ENCODE measurements around the gene GPC5.
A peak's percentile ranks its signal among the peaks of the same experiment; 100 is the strongest.
"Not testable (repeated sequence)": the region's sequence is repeated elsewhere in the genome, so short reads cannot be mapped to it uniquely, and the experiment has no call there.

Gene GPC5

DNA sequence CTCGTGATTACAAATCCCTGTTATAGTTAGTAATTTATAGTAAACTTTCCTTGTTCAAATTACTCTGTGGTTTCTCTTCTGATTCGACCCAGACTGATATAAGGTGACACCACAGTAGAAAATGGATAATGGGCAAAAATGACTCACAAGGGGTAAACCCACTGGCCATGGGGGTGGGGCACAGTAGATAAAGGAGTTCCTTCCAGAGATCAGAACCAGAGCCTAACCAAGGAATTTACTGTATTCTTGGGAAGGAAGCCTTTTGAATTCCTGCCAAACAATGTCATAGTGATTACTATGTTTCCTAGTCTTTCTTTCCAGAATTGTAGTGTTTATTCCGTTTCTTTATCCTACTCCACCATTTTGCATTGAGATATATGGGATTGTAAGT, 29.0 kb upstream of the GPC5 start:
- DNase-seq, result peak in 1 of 2 experiments; percentile 53

- no peak for DNase-seq
Observed at GRCh38 chr13:91370501-91370900, 27.9 kb upstream of the GPC5 start.

GRCh38 chr13:91372911-91373310, 25.5 kb upstream of the GPC5 start:
- DNase-seq, result no peak

GRCh38 chr13:91375116-91375729, 23.2 kb upstream of the GPC5 start:
- no peak for DNase-seq

DNA sequence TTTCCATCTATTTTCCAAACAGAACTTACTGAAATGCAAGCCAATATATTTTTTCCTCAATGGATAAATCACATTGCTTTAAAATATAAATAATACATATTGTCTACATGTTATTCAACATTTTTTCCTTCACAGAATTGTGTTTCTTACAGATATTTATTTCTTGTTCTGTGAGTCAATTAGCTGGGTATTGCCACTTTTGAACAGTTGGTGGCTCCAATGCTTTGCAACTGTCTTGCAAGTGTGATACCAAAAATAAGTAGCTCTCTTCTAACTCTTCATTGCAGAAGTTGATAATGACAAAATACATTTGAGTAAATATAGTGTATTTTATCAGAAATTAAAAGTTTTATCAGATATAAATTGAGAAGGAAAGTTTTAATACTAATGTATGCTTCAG, 17.1 kb upstream of the GPC5 start:
- DNase-seq, result no peak

DNA sequence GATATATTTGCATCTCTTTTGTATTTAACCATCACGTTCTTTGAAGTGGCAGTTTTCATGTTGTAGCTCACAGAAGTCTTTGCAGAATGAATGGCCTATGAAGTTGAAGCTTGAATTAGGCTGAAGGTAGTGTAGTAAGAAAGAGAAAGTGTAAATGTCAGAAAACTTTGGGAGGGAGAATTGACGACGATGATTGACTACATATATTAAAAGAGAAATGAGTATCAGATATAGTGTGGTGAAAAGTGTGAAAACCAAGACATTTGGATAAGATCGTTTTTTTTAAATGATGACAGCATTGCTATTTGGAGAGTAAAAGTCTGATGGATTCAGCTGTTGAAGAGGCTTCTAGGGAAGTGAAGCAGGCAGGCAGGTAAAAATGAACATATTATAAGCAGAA, 14.6 kb upstream of the GPC5 start:
- DNase-seq, result no peak

DNA sequence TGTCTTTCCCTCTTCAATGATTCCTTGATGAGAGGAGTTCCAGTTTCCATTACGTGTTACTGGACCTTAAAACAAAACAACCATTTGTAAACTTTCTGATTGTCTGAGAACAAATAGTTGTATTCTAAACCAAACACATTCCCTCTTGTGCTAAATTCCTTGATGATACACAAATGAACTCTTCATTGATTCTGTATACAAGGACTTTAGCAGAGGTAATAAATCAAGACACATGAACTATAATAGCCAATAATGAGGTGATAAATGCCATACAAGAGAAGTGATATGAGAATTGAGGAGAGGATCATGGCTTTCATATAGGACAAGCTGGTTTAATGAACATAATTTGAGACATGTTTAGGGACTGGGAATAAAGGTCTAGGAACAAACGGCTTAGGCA, 13.5 kb upstream of the GPC5 start:
- DNase-seq, result no peak

DNA sequence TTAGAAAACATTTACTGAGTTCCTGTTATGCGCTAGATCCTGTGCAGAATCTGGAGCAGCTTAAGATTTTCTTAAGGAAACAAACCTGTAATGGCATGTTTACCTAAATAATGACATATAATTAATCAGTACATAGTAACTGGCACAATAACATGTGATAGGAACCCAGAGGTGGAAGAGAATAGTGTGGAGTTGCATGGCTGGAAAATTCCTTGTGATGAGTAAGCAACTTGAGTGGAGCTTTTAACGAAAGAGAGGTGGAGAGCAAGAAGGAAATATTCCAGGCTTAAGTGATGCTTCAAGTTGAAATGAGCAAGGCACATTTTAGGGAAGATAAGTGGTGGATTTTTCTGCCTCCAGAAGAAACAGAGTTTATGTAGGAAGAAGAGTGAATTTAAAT, 9.2 kb upstream of the GPC5 start:
- DNase-seq, result no peak

DNA sequence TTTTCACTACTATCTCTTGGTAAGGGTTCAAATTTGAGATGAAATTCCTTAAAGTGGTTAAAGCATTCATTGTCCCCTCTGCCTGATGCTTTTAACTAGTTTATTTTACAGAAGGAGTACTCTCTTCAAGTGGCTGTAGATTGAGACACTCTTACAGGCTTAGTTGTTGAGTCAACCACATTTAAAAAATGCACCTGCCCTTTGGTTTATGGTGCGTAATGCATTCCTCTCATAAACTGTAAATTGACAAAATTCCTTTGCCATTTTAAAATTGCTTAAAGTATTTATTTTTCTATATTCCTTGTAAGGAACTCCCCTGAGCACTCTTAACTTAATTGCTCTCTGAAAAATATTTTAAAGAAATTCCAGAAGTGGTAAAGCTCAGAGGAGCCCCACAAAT, 826 bp upstream of the GPC5 start:
- DNase-seq, result no peak

DNA sequence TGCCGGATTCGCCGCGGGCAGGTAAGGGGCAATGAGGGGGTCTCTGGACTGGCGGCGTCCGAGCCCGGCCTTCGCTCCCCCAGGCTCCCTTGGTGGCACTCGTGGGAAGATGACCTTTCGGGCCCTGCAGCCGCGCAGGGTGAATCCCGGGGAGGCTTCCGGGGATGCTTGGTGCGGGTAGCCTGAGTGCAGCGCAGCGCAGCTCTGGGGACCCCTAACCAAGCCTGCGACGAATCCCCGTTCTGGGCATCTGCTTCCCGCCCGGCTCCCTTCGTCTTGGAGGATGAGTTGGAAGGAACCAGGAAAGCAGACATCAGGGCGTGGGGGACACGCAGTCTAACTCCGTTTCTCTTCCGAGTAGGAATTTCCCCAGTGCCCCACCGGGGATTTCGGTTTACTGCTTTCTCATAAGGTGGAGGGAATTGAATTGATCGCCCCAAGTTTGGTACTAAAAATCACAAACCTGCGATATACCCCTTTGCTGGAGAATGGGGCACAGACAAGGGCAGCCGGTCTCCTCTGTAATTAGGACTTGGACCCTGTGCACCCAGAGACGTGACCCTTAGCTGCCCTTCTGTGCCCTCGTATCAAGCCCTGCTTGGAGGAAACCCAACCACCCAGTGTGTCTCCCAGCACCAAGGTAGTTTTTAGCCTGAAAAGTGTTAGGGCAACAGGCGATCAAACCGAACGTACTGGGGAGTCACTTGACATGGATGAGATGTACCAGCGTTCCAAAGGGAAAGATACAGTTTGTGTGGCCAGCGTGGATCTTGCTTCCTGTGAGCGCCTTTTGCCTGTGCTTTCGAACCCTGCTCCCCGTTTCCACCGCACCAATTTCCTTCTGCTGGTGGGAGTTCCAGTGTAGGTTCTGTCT, 1.0 kb downstream of the GPC5 start:
- DNase-seq, result peak in 1 of 2 experiments; percentile 5

- DNase-seq, result no peak
Observed at GRCh38 chr13:91400063-91400399, 1.6 kb downstream of the GPC5 start.

DNA sequence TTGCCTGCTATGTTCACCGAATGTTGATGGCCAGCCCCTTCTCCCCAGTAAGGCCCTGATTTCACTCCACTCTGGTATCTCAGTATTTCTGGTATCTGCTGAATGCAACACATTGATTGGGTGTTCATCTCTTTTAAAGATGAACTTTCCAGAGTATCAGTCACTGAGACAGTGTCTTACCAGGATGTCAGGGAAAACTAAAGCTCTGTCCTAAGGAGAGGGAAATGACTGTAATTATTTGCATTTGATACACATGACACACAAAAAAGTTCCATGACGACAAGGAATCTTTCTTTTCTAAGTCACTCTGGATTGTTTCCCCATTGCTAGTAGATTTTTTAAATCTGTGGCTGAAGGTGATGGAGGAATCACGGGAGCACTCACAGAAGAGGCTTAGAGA, 2.2 kb downstream of the GPC5 start:
- DNase-seq, result no peak

DNA sequence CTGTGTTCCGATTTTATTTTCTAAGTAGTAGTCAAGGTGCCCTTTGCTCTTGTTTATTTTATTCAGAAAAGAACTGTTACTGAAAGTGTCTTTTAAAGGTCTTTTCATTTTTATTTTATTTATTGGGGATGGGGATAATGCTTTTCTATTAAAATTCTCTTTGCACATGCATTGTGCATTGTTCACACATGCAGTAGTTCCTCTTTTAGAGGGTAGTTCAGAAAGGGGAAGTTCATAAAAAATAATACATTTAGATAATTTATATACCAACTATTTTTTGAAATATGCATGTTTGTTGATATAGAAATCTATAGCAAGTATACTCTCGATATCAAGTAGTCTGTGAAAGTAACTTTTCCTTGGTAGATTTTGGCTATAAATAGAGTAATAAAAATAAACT, 3.5 kb downstream of the GPC5 start:
- DNase-seq, result no peak

DNA sequence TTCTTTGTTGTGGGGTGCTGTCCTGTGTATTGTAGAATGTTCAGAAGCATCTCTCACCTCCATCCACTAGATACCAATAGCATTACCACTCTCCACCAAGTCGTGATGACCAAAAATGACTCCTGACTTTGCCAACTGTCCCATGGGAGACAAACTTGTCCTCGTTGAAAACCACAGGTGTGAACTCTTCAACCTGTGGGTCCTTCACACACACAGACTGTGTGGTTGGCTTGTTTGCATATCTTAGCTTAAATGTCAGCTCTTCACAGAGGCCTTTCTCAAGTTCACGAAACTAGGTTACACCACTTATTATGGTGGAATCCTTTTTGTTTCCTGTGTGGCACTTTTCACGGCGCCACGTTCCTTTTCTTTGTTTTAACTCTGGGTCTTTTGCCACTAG, 6.8 kb downstream of the GPC5 start:
- no peak for DNase-seq

GRCh38 chr13:91406619-91407018, 8.2 kb downstream of the GPC5 start:
- peak in 1 of 2 experiments; percentile 11 for DNase-seq

DNA sequence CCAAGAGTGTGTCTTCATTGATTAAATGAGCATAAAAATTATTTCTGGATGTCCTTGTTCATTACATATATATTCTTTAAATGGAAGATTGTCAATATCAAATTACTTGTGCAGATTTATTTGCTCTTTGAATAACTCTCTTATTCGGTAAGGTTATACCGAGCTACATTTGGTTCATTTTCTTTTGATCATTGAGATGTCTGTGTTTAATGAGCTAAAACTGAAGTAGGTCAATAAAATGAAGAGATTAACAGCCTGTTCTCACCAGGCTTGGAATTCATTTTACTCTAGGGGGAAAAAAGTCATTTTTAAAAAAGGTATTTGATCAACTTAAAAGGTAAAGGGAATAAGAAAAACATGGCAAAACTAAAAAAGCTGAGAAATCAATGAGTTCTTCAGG, 10.6 kb downstream of the GPC5 start:
- DNase-seq, result no peak

DNA sequence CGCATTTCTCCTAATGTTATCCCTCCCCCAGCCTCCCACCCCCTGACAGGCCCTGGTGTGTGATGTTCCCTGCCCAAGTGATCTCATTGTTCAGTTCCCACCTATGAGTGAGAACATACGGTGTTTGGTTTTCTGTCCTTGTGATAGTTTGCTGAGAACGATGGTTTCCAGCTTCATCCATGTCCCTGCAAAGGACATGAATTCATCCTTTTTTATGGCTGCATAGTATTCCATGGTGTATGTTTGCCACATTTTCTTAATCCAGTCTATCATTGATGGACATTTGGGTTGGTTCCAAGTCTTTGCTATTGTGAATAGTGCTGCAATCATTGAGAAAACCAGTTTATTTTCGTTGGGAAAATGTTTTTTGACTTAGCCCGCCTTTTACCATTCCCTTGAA, 18.2 kb downstream of the GPC5 start:
- DNase-seq, result not testable (repeated sequence)

DNA sequence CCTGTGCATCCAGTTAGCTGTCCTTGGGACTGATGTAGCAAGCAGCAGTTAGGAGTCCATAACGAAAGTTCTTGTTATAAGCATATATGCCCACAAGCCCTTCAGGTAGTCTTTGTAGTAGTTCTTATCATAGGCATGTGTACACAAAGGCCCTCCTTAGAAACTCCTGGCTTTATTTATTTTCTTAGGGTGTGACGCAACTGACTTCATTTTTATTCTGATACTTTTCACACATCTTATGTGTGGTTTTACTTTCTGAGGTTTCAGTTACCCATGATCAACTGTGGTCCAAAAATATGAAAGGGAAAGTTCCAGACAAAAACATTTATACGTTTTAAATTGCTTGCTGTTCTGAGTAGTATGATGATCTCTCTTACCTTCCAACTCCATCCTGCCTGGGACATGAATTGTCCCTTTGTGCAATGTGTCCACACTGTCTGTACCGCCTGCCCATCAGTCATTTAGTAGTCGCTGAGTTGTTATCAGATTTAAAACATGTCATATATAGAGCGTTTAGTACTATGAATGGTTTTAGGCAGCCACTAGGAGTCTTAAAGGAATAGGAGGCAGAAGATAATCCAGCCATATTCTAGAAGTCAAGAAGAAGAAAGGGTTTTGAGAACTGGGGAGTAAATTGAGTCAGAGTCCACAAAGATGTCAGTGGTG, 19.4 kb downstream of the GPC5 start:
- no peak for DNase-seq

- DNase-seq, result no peak
Observed at GRCh38 chr13:91426913-91427312, 28.5 kb downstream of the GPC5 start.

- DNase-seq, result not testable (repeated sequence)
Observed at GRCh38 chr13:91438674-91439073, 40.3 kb downstream of the GPC5 start.

GRCh38 chr13:91450913-91451312, 52.5 kb downstream of the GPC5 start:
- DNase-seq, result no peak

DNA sequence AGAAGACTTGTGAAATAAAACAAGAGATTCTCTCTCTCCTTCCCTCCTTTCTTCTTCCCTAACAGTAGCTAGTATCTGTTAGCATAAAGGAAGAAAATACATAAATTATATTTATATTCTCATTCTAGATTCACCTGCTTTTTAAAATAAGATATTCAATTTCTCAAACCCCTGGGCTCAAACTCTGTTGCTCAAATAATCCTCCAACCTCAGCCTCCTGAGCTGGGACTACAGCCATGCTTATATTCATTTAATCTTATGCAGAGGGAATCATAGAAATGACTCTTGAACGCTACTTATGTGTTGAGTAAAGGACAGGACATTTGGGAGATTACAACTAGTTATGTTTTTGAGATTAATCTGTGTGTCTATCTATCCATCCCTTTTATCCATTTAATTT, 56.2 kb downstream of the GPC5 start:
- DNase-seq, result no peak

- no peak for DNase-seq
Observed at GRCh38 chr13:91456837-91457236, 58.4 kb downstream of the GPC5 start.

DNA sequence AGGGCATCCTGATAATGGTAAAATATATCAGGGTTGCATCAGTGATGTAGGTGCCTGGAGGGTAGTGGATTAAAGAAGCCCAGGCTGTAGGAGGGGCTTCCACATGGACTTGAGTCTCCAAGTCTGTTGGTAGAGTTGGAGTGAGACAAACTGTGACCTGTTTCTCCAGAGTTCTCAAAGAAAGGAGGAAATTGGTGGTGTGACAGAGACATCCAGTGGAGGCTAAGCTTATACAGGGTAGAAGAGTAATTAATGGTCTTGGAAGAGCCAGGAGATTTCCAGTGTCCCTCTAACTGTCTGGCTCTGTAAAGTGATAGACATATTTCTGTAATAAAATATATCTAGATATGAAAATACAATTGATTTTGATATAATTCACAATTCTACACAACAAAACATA, 61.1 kb downstream of the GPC5 start:
- no peak for DNase-seq
